IPS DF 6.9 (cell line): ENCODE results near the gene TKT.

ENCODE experiments used
- DNase-seq: peaks from one replicate; pipeline ENCODE4 v3.0.0-alpha.2; 2013; ENCODE audit warnings: low read depth, low spot score
- H3K27ac ChIP-seq: one replicate; pipeline ENCODE4 v1.5.1; 2013; ENCODE audit warnings: low read length, control low read depth
- H3K27me3 ChIP-seq: 2 replicates; pipeline ENCODE4 v1.6.1; 2013; ENCODE audit warnings: mild to moderate bottlenecking, low read length; ENCODE audit not compliant: control insufficient read depth, insufficient read depth
- H3K36me3 ChIP-seq: 2 replicates; pipeline ENCODE4 v1.6.1; 2013; ENCODE audit warnings: low read length; ENCODE audit not compliant: control insufficient read depth, insufficient read depth
- H3K4me1 ChIP-seq: 2 replicates; pipeline ENCODE4 v1.6.1; 2013; ENCODE audit warnings: low read length; ENCODE audit not compliant: control insufficient read depth, insufficient read depth
- H3K4me3 ChIP-seq: 2 replicates; pipeline ENCODE4 v1.5.1; 2013; ENCODE audit warnings: mild to moderate bottlenecking, low read length
- H3K9me3 ChIP-seq: 2 replicates; pipeline ENCODE4 v1.6.1; 2013; ENCODE audit warnings: low read length, inconsistent platforms; ENCODE audit not compliant: control insufficient read depth, insufficient read depth
- WGBS: extraction: QIAGEN DNeasy Blood & Tissue Kit; methylation state at CpG from one replicate; pipeline ENCODE4 v1.1.7; 2013; ENCODE audit warnings: mixed read lengths, missing lambda C conversion rate; ENCODE audit not compliant: insufficient read length, insufficient coverage; 5-methylcytosine and 5-hydroxymethylcytosine counted together

The TKT gene

DNA sequence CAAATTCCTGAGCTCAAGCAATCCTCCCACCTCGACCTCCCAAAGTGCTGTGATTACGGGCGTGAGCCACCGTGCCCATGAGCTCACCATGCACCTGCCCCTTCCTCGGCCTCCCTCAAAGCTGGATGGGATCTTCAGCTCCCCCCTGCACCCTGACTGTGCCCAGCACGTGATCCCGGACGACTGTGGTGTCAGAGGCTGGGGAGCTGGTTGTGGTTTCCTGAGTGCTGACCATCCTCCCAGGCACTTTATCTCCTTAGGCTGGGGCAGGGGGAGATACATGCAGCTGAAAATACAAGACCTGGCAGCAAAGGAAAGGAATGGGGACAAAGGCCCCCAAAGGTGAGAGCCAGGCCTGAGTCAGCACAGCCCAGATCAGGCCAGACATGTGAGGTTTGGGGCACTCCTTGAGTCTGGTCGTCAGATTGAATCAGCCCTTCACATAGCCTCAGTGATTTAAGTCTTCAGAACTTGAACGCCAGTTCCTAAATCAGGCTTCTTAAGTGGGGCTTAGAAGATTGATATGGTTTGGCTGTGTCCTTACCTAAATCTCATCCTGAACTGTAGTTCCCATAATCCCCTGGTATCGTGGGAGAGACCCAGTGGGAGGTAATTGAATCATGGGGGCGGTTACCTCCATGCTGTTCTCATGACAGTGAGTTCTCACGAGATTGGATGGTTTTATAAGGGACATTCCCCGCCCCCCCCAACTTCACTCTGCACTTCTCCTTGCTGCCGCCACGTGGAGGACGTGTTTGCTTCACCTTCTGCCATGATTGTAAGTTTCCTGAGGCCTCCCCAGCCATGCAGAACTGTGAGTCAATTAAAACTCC lies 59.0 kb downstream of the TKT start:
- no peak overlapping the region for H3K4me3 ChIP-seq
- no peaks in the 10 kb centered on the region for H3K27me3 ChIP-seq
- WGBS, result no CpG with 5 or more reads among the region's 17 CpGs
- H3K9me3 ChIP-seq, result no peaks in the 10 kb centered on the region
- peaks cover 4% of the 10 kb centered on the region; the same call in 1 of the 2 replicates for H3K4me1 ChIP-seq
- no peaks in the 10 kb centered on the region for H3K36me3 ChIP-seq
- no peak overlapping the region for H3K27ac ChIP-seq
- DNase-seq, result no peak

DNA sequence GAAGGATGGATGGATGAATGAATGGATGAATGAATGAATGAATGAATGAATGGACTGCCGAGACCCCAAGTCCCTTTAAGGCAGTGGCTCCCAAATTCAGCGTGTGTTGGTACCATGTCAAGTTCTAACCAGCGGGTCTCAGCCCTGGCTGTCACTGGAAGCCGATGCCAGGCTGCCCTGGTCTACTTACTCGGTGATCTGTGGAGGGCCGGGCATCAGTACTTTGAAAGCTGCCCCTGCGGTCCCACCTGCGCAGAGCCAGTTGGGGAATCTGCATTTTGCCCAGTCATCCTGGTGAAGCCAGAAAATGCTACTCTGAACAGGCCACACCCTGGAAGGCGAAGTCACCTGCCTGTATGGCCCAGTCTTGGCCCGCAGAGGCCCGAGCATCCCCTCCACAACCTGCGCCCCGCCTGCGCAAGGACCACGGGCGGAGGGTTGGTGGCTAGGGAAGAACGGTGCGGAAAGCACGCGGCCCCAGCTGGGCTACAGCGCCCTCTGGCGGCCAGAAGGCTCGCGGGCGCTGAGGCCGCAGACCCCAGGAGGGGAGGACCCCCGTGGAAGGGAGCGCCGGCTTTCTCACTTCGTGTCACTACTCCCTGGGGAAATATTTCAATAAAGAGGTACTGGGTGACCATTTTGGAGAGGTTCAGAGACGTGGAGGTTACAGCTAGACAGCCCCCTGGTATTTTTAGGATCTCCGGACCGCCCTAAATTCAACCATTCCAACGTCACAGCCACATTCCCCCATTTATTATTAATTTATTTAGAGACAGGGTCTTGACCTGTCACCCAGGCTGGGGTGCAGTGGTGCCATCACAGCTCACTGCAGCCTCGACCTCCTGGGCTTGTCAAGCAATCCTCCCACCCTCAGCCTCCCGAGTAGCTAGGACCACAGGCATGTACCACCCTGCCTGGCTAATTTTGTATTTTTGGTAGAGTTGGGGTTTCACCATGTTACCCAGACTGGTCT lies 59.9 kb downstream of the TKT start:
- H3K9me3 ChIP-seq, result no peaks in the 10 kb centered on the region
- H3K27ac ChIP-seq, result no peak overlapping the region
- peak; percentile 58 for DNase-seq
- H3K36me3 ChIP-seq, result no peaks in the 10 kb centered on the region
- peaks cover 4% of the 10 kb centered on the region; the same call in 1 of the 2 replicates for H3K4me1 ChIP-seq
- no peak overlapping the region for H3K4me3 ChIP-seq
- H3K27me3 ChIP-seq, result no peaks in the 10 kb centered on the region
- no CpG with 5 or more reads among the region's 36 CpGs for whole genome bisulfite sequencing

DNA sequence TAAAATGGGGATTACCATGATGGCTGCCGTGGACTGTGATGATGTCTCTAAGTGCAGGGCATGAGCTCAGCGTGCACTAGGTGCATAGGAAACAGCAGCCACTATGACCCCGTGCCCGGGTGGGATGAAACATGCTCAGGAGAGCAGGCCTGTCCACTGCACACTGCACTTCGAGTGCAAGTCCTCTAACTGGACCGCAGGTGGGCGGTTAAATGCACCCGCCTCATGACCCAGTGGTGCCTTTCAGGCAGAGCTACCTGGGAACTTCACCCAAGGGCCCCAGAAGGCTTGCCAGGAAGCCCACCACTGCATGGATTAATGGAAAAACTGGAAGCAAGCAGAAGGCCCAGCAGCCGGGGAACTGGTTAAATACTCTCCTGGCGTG lies 60.8 kb downstream of the TKT start:
- H3K36me3 ChIP-seq, result no peaks in the 10 kb centered on the region
- no CpG with 5 or more reads among the region's 10 CpGs for WGBS
- no peaks in the 10 kb centered on the region for H3K27me3 ChIP-seq
- no peak overlapping the region for H3K4me3 ChIP-seq
- no peak for DNase-seq
- H3K4me1 ChIP-seq, result peaks cover 4% of the 10 kb centered on the region; the same call in 1 of the 2 replicates
- no peak overlapping the region for H3K27ac ChIP-seq
- no peaks in the 10 kb centered on the region for H3K9me3 ChIP-seq

DNA sequence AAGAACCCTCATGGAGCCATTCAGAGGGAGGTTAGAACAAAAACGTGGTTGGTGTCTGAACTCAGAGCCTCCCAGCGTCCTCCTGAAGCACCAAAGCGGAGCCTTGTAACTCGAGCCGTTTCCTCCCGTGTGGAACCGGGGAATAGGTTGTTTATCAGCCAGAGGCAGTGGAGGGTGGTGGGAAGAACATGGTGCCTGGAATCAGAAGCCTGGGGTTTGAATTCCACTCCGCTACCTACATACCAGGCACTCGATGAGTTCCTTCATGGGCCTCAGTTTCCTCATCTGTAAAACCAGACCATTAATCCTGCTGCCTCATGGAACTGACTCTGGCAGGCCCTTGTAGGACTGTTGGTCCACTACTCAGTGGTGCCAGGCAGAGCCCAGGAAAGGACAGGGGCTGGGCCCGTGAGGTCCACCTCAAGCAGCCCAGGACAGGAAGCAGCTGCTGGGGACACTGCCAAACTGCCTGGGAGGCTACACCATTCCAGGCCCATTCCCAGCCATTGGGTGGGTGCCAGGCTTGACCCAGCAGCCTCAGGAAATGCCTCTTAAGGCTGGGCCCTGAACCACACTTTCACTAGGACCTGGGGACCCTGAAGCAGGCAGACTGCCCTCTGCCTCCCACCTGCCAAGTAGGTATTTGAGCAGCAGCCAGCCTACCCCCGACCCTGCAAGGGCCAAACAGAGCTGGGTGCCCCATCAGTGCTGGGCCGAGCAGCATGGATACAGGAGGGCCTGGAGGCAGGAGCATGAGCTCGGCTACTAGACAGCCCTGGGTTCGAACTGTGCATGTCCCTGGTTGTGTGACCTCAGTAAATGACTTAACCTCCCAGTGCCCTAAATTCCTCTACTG lies 61.4 kb downstream of the TKT start:
- no peak for DNase-seq
- Histone ChIP-seq H3K4me3 (no peak overlapping the region), H3K9me3 (no peaks in the 10 kb centered on the region), H3K36me3 (no peaks in the 10 kb centered on the region), H3K4me1 (peaks cover 4% of the 10 kb centered on the region; the same call in 1 of the 2 replicates), H3K27me3 (no peaks in the 10 kb centered on the region), H3K27ac (no peak overlapping the region)
- no CpG with 5 or more reads among the region's 14 CpGs for WGBS

DNA sequence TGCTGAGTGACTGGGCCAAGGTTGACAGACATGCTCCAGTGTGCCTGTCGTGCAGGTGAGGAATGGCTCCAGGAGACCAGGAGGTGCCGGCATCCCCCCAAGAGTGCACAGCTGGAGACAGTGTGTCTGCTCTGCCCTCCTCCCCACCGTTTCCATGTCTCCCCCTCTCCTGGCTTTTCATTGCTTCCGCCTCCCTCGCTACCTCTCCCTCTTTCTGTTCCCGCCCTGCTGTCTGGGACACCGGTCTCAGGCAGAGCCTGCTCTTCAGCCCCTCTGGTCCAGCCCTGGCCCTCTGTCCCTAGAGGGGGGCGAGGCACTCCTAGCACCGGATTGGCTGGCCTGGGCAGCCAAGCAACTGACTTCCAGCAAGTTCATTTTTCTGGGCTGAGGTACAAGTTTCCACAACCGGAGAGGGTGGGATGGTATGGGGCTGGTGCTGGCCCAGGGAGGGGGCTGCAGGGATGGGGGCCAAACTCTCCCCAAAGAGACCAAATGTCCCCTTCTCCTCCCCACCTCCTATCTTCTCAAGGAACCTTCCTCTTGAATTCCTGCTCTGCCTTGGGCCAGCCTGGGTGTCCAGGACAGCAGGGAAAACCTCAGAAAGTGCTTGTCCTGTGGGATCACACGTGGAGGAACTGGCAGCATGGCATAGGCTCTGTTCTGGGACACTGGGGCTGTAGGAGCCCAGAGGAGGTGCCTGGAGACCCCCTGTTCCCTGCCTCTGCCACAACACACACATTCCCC lies 62.2 kb downstream of the TKT start:
- no CpG with 5 or more reads among the region's 11 CpGs for WGBS

DNA sequence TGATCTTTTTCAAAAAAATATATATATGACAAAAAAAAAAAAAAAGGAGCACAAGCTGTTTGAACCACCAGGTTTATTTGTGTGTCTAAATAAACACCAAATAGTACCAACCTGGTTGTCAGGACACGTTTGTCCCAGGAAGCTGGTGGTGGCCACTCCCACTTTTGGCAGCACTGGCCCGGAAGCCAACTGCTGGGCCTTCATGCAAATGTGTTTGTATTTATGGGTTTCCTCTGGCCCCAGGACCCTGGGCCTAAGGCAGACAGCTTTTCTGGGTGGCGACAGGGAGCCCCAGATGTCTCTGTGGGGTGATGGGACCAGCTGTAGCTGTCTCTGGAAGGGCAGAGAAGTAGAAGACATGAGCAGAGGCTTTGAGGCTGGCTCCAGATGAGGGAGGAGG lies 63.2 kb downstream of the TKT start:
- no CpG with 5 or more reads among the region's 3 CpGs for WGBS
- no peaks in the 10 kb centered on the region for H3K9me3 ChIP-seq
- no peak overlapping the region for H3K27ac ChIP-seq
- H3K4me3 ChIP-seq, result no peak overlapping the region
- DNase-seq, result no peak
- peaks cover 4% of the 10 kb centered on the region; the same call in 1 of the 2 replicates for H3K4me1 ChIP-seq
- H3K27me3 ChIP-seq, result no peaks in the 10 kb centered on the region
- no peaks in the 10 kb centered on the region for H3K36me3 ChIP-seq

More for the DNA sequence above, 62.2 kb downstream of the TKT start:
- Histone ChIP-seq H3K4me3 (no peak overlapping the region), H3K36me3 (no peaks in the 10 kb centered on the region), H3K9me3 (no peaks in the 10 kb centered on the region), H3K27ac (no peak overlapping the region), H3K27me3 (no peaks in the 10 kb centered on the region), H3K4me1 (peaks cover 4% of the 10 kb centered on the region; the same call in 1 of the 2 replicates)
- DNase-seq, result no peak

DNA sequence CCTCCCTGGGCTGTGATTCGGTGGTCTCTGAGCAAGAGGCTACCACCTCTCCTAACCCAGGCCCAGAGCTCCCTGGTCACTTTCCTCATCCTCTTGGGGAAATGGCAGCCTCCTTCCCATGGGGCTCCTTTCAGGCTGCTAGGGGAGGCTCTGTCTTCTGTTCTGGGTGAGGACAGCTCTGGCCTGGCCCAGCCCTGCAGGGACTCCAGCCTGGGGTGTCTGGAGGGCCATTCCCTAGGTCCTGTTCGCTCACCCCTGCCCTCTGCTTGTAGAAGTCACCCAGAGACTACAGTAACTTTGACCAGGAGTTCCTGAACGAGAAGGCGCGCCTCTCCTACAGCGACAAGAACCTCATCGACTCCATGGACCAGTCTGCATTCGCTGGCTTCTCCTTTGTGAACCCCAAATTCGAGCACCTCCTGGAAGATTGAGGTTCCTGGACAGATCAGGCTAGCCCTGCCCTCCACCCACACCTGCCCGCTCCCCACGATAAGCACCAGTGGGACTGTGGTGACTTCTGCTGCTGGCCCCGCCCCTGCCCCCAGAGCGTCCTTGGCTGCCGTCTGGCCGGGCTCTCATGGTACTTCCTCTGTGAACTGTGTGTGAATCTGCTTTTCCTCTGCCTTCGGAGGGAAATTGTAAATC lies 63.9 kb downstream of the TKT start:
- WGBS, result no CpG with 5 or more reads among the region's 16 CpGs
- no peak overlapping the region for H3K27ac ChIP-seq
- H3K9me3 ChIP-seq, result no peaks in the 10 kb centered on the region
- H3K36me3 ChIP-seq, result no peaks in the 10 kb centered on the region
- no peaks in the 10 kb centered on the region for H3K27me3 ChIP-seq
- no peak overlapping the region for H3K4me3 ChIP-seq
- H3K4me1 ChIP-seq, result peaks cover 4% of the 10 kb centered on the region; the same call in 1 of the 2 replicates
- no peak for DNase-seq

DNA sequence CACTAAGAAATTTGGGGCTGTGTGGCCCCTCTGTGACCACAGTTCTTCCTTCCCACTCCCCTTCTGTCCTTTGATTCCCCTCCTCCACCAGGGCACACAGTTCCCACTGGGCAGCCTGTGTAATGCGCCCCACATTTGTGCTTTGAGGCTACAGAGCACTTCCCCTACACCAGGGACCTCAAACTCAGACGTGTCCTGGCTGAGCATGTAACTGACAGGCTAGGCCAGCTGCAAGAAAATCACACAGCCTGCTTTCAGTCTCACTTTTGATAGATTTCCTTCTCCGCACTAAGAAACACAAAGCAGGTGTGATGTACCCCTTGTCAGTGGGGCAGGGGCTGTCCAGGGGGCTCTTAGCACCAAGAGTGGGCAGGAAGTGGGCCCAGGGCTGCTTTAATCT lies 65.2 kb downstream of the TKT start:
- peaks cover 2% of the 10 kb centered on the region; the same call in 1 of the 2 replicates for H3K4me1 ChIP-seq
- H3K27me3 ChIP-seq, result no peaks in the 10 kb centered on the region
- H3K4me3 ChIP-seq, result no peak overlapping the region
- WGBS, result no CpG with 5 or more reads among the region's 3 CpGs
- H3K9me3 ChIP-seq, result no peaks in the 10 kb centered on the region
- 0 out of 2 replicates have a peak, but pooled peaks cover 3% of the 10 kb centered on the region for H3K36me3 ChIP-seq
- DNase-seq, result no peak
- H3K27ac ChIP-seq, result no peak overlapping the region

DNA sequence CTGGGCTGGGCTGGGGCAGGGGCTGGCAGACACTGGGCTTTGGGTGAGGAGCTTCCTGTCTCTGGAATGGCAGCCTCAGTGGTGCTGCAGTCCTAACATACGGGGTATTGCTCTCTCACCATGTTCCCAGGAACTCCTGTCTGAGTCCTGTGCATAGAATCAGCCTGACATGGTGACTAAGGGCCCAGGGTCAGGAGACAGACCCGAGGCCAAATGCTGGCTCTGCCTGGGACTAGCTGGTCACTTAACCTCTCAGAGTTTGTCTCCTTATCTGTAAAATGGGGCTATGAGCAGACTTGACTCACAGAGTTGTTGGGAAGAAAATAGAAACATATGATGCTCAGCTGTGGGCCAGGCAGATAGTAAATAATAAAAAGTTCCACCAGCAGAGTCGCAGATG lies 66.5 kb downstream of the TKT start:
- Histone ChIP-seq H3K9me3 (no peaks in the 10 kb centered on the region), H3K27me3 (no peaks in the 10 kb centered on the region), H3K4me3 (no peak overlapping the region), H3K27ac (no peak overlapping the region), H3K4me1 (peaks cover 2% of the 10 kb centered on the region; the same call in 1 of the 2 replicates), H3K36me3 (0 out of 2 replicates have a peak, but pooled peaks cover 3% of the 10 kb centered on the region)
- DNase-seq, result no peak
- no CpG with 5 or more reads among the region's 3 CpGs for WGBS
